ENCODE measurements around the gene PRRC2C.
"Not testable (repeated sequence)": the region's sequence is repeated elsewhere in the genome, so short reads cannot be mapped to it uniquely, and the experiment has no call there.

Gene PRRC2C

DNA sequence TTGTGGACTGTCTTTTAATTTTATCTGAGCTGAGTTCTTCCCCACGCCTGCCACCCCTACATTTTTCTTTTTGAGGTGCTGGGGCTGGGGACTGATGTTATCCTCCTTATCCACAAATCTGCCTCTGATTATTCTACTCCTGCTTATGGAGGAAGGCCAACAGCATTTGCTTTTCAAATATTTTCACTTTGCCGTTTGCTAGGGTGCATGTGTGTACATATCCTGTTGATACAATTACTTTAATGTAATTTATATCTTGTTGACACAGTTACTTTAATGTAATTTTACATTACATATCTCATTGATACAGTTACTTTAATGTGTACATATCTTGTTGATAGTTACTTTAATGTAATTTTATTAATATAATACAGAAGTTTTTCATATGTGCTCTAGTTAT is 36.2 kb downstream of the PRRC2C start:
- Histone ChIP-seq H3K27ac (ENCODE audit: low read depth in 2 of 2, low read length in 2 of 2) (no peak overlapping the region), H3K27me3 (ENCODE audit: control insufficient read depth in 2 of 2, insufficient read depth in 2 of 2, low read length in 2 of 2) (no peaks in the 10 kb centered on the region), H3K4me1 (ENCODE audit: control insufficient read depth in 2 of 2, insufficient read depth in 2 of 2, low read length in 2 of 2) (no peaks in the 10 kb centered on the region), H3K4me3 (ENCODE audit: low read length in 2 of 2) (no peak overlapping the region), H3K36me3 (ENCODE audit: control insufficient read depth in 2 of 2, insufficient read depth in 2 of 2, low read length in 2 of 2) (peaks cover 72 to 74% of the 10 kb centered on the region in 2 donors), H3K9me3 (ENCODE audit: control insufficient read depth in 2 of 2, low read length in 2 of 2) (no peaks in the 10 kb centered on the region), H3K9ac (ENCODE audit: low read depth in 1 of 2, low read length in 2 of 2) (no peak overlapping the region)

DNA sequence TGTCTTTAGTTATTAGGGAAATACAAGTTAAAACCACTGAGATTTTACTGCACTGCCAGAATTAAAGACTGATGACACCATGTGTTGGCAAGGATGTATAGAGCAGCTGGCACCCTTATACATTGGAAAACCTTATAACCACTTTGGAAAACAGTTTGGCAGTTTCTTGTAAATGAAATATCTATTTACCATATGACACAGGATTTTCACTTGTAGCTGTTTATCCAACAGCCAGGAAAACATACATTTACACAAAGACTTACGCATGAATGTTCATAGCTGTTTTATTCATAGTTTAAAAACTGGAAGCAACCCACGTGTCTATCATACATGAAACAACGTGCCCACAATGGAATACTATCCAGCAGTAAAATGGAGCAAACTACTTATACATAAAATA is 45.3 kb downstream of the PRRC2C start:
- Histone ChIP-seq H3K4me1 (ENCODE audit: control insufficient read depth in 2 of 2, insufficient read depth in 2 of 2, low read length in 2 of 2) (no peaks in the 10 kb centered on the region), H3K27ac (ENCODE audit: low read depth in 2 of 2, low read length in 2 of 2) (no peak overlapping the region), H3K9me3 (ENCODE audit: control insufficient read depth in 2 of 2, low read length in 2 of 2) (no peaks in the 10 kb centered on the region), H3K27me3 (ENCODE audit: control insufficient read depth in 2 of 2, insufficient read depth in 2 of 2, low read length in 2 of 2) (no peaks in the 10 kb centered on the region), H3K36me3 (ENCODE audit: control insufficient read depth in 2 of 2, insufficient read depth in 2 of 2, low read length in 2 of 2) (peaks cover 50 to 74% of the 10 kb centered on the region in 2 donors), H3K4me3 (ENCODE audit: low read length in 2 of 2) (no peak overlapping the region), H3K9ac (ENCODE audit: low read depth in 1 of 2, low read length in 2 of 2) (no peak overlapping the region)

DNA sequence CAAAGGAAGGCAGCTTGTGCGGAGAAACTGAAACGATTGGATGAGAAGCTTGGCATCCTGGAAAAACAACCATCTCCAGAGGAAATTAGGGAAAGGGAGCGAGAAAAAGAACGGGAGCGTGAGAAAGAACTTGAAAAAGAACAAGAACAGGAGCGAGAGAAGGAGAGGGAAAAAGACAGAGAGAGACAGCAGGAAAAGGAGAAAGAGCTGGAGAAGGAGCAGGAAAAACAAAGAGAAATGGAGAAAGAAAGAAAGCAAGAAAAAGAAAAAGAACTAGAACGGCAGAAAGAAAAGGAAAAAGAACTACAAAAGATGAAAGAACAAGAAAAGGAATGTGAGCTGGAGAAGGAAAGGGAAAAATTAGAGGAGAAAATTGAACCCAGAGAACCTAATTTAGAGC is 47.2 kb downstream of the PRRC2C start:
- H3K4me1 ChIP-seq (ENCODE audit: control insufficient read depth in 2 of 2, insufficient read depth in 2 of 2, low read length in 2 of 2): no peaks in the 10 kb centered on the region
- H3K36me3 ChIP-seq (ENCODE audit: control insufficient read depth in 2 of 2, insufficient read depth in 2 of 2, low read length in 2 of 2): peaks cover 62 to 83% of the 10 kb centered on the region in 2 donors
- H3K27me3 ChIP-seq (ENCODE audit: control insufficient read depth in 2 of 2, insufficient read depth in 2 of 2, low read length in 2 of 2): no peaks in the 10 kb centered on the region

DNA sequence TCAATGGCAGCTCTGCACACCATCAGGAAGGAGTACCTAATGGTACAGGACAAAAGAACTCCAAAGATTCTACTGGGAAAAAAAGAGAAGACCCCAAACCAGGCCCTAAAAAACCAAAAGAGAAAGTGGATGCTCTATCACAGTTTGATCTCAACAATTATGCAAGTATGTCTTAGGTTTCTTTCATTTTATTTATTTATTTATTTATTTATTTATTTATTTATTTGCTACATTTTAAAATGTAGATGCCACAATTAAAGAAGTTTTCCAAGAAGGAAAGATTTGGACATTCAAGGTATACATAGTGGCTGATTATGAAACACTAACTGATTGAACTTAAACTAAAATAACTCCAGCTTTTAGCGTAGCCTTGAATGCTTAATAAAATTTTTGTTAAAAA is 60.2 kb downstream of the PRRC2C start:
- Histone ChIP-seq H3K27me3 (ENCODE audit: control insufficient read depth in 2 of 2, insufficient read depth in 2 of 2, low read length in 2 of 2) (no peaks in the 10 kb centered on the region), H3K4me3 (ENCODE audit: low read length in 2 of 2) (no peak overlapping the region), H3K9me3 (ENCODE audit: control insufficient read depth in 2 of 2, low read length in 2 of 2) (no peaks in the 10 kb centered on the region), H3K27ac (ENCODE audit: low read depth in 2 of 2, low read length in 2 of 2) (no peak overlapping the region), H3K4me1 (ENCODE audit: control insufficient read depth in 2 of 2, insufficient read depth in 2 of 2, low read length in 2 of 2) (no peaks in the 10 kb centered on the region), H3K9ac (ENCODE audit: low read depth in 1 of 2, low read length in 2 of 2) (no peak overlapping the region), H3K36me3 (ENCODE audit: control insufficient read depth in 2 of 2, insufficient read depth in 2 of 2, low read length in 2 of 2) (peaks cover 65 to 67% of the 10 kb centered on the region in 2 donors)

More for the DNA sequence above, 47.2 kb downstream of the PRRC2C start:
- Histone ChIP-seq H3K9me3 (ENCODE audit: control insufficient read depth in 2 of 2, low read length in 2 of 2) (no peaks in the 10 kb centered on the region), H3K27ac (ENCODE audit: low read depth in 2 of 2, low read length in 2 of 2) (no peak overlapping the region), H3K4me3 (ENCODE audit: low read length in 2 of 2) (no peak overlapping the region), H3K9ac (ENCODE audit: low read depth in 1 of 2, low read length in 2 of 2) (no peak overlapping the region)

DNA sequence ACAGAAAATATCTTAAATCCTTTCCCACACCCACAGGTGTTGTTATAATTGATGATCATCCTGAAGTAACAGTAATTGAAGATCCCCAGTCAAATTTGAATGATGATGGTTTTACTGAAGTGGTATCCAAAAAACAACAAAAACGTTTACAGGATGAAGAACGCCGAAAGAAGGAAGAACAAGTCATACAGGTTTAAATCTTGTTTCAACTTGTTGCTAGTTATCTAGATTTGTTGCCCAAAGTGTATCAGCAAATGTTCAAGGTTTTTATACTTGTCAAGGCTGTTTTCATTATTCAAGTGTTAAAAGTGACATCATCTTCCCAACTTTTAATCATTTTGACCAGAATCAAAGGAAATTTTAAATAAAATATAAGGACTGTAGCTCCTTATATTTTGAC is 64.7 kb downstream of the PRRC2C start:
- H3K36me3 ChIP-seq (ENCODE audit: control insufficient read depth in 2 of 2, insufficient read depth in 2 of 2, low read length in 2 of 2): peaks cover 31 to 38% of the 10 kb centered on the region in 2 donors
- no peak overlapping the region for H3K27ac ChIP-seq (ENCODE audit: low read depth in 2 of 2, low read length in 2 of 2)
- no peaks in the 10 kb centered on the region for H3K4me1 ChIP-seq (ENCODE audit: control insufficient read depth in 2 of 2, insufficient read depth in 2 of 2, low read length in 2 of 2)
- H3K9ac ChIP-seq (ENCODE audit: low read depth in 1 of 2, low read length in 2 of 2): no peak overlapping the region
- no peaks in the 10 kb centered on the region for H3K9me3 ChIP-seq (ENCODE audit: control insufficient read depth in 2 of 2, low read length in 2 of 2)
- no peak overlapping the region for H3K4me3 ChIP-seq (ENCODE audit: low read length in 2 of 2)
- H3K27me3 ChIP-seq (ENCODE audit: control insufficient read depth in 2 of 2, insufficient read depth in 2 of 2, low read length in 2 of 2): no peaks in the 10 kb centered on the region

DNA sequence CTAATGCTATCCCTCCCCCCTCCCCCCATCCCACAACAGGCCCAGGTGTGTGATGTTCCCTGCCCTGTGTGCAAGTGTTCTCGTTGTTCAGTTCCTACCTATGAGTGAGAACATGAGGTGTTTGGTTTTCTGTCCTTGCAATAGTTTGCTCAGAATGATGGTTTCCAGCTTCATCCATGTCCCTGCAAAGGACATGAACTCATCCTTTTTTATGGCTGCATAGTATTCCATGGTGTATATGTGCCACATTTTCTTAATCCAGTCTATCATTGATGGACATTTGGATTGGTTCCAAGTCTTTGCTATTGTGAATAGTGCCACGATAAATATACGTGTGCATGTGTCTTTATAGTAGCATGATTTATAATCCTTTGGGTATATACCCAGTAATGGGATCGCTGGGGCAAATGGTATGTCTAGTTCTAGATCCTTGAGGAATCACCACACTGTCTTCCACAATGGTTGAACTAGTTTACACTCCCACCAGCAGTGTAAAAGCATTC is 65.3 kb downstream of the PRRC2C start:
- not testable (repeated sequence) for H3K9ac ChIP-seq (ENCODE audit: low read depth in 1 of 2, low read length in 2 of 2); H3K4me1 ChIP-seq (ENCODE audit: control insufficient read depth in 2 of 2, insufficient read depth in 2 of 2, low read length in 2 of 2); H3K27me3 ChIP-seq (ENCODE audit: control insufficient read depth in 2 of 2, insufficient read depth in 2 of 2, low read length in 2 of 2); H3K27ac ChIP-seq (ENCODE audit: low read depth in 2 of 2, low read length in 2 of 2); H3K9me3 ChIP-seq (ENCODE audit: control insufficient read depth in 2 of 2, low read length in 2 of 2); H3K4me3 ChIP-seq (ENCODE audit: low read length in 2 of 2)
- H3K36me3 ChIP-seq (ENCODE audit: control insufficient read depth in 2 of 2, insufficient read depth in 2 of 2, low read length in 2 of 2): peaks cover 25 to 39% of the 10 kb centered on the region in 2 donors

DNA sequence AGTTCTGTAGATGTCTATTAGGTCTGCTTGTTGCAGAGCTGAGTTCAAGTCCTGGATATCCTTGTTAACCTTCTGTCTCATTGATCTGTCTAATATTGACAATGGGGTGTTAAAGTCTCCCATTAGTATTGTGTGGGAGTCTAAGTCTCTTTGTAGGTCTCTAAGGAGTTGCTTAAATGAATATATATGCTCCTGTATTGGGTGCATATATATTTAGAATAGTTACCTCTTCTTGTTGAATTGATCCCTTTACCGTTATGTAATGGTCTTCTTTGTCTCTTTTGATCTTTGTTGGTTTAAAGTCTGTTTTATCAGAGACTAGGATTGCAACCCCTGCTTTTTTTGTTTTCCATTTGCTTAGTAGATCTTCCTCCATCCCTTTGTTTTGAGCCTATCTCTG is 68.6 kb downstream of the PRRC2C start:
- peaks cover 49 to 51% of the 10 kb centered on the region in 2 donors for H3K36me3 ChIP-seq (ENCODE audit: control insufficient read depth in 2 of 2, insufficient read depth in 2 of 2, low read length in 2 of 2)
- not testable (repeated sequence) for H3K4me1 ChIP-seq (ENCODE audit: control insufficient read depth in 2 of 2, insufficient read depth in 2 of 2, low read length in 2 of 2); H3K27me3 ChIP-seq (ENCODE audit: control insufficient read depth in 2 of 2, insufficient read depth in 2 of 2, low read length in 2 of 2); H3K27ac ChIP-seq (ENCODE audit: low read depth in 2 of 2, low read length in 2 of 2); H3K9ac ChIP-seq (ENCODE audit: low read depth in 1 of 2, low read length in 2 of 2); H3K9me3 ChIP-seq (ENCODE audit: control insufficient read depth in 2 of 2, low read length in 2 of 2); H3K4me3 ChIP-seq (ENCODE audit: low read length in 2 of 2)

DNA sequence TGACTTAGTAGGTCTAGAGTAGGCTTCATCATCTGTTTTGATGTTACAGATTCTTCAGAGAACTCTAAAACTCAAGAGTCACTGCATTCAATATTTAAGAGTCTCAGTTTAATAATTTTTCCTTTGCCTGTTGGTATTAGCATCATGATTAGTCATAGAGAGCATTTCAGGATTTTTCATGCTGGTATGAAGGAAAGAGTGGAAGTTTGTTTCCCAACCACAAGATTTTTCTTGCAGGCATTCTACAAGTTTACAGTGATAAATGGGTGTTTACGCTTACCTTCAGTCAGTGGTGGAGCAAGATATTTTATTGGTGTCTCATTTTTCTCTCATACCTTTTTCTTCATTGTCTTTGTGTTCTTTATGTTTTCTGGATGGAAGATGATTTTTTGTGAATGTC is 78.3 kb downstream of the PRRC2C start:
- Histone ChIP-seq H3K36me3 (ENCODE audit: control insufficient read depth in 2 of 2, insufficient read depth in 2 of 2, low read length in 2 of 2) (peaks cover 74 to 81% of the 10 kb centered on the region in 2 donors), H3K4me3 (ENCODE audit: low read length in 2 of 2) (no peak overlapping the region), H3K4me1 (ENCODE audit: control insufficient read depth in 2 of 2, insufficient read depth in 2 of 2, low read length in 2 of 2) (no peaks in the 10 kb centered on the region), H3K27me3 (ENCODE audit: control insufficient read depth in 2 of 2, insufficient read depth in 2 of 2, low read length in 2 of 2) (no peaks in the 10 kb centered on the region), H3K9ac (ENCODE audit: low read depth in 1 of 2, low read length in 2 of 2) (no peak overlapping the region), H3K27ac (ENCODE audit: low read depth in 2 of 2, low read length in 2 of 2) (no peak overlapping the region), H3K9me3 (ENCODE audit: control insufficient read depth in 2 of 2, low read length in 2 of 2) (no peaks in the 10 kb centered on the region)

DNA sequence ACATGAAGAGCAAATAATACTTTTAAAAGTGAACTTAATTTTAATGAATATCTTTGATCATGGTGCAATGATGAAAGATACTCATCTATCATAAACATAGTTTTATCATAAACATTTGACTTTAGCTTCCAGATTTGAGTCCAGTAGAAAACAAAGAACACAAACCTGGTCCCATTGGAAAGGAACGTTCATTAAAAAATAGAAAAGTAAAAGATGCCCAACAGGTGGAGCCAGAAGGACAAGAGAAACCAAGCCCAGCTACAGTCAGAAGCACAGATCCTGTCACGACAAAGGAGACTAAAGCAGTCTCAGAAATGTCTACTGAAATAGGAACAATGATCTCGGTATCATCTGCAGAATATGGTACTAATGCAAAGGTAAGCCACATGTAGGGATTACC is 81.1 kb downstream of the PRRC2C start:
- peaks cover 71 to 75% of the 10 kb centered on the region in 2 donors for H3K36me3 ChIP-seq (ENCODE audit: control insufficient read depth in 2 of 2, insufficient read depth in 2 of 2, low read length in 2 of 2)
- no peaks in the 10 kb centered on the region for H3K9me3 ChIP-seq (ENCODE audit: control insufficient read depth in 2 of 2, low read length in 2 of 2)
- no peak overlapping the region for H3K27ac ChIP-seq (ENCODE audit: low read depth in 2 of 2, low read length in 2 of 2)
- H3K4me1 ChIP-seq (ENCODE audit: control insufficient read depth in 2 of 2, insufficient read depth in 2 of 2, low read length in 2 of 2): no peaks in the 10 kb centered on the region
- H3K9ac ChIP-seq (ENCODE audit: low read depth in 1 of 2, low read length in 2 of 2): no peak overlapping the region
- no peak overlapping the region for H3K4me3 ChIP-seq (ENCODE audit: low read length in 2 of 2)
- H3K27me3 ChIP-seq (ENCODE audit: control insufficient read depth in 2 of 2, insufficient read depth in 2 of 2, low read length in 2 of 2): no peaks in the 10 kb centered on the region

DNA sequence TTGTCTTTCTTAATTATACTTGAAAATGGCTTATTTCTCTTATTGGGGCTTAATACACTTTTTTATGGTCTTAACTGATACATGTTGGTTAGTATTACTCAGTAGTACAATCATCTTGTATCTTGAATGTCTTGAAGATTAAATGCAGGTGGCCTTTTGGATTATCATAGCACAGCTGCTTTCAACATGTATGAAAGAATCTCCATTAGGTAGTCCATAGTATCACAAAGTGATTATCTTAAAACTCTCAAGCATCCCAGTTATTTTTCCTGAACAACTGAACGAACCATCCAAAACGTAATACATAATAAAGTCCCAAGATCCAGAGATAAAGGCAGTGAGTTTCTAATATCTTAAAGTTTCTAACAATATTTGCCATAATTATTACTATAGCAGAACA is 85.0 kb downstream of the PRRC2C start:
- Histone ChIP-seq H3K27me3 (ENCODE audit: control insufficient read depth in 2 of 2, insufficient read depth in 2 of 2, low read length in 2 of 2) (no peaks in the 10 kb centered on the region), H3K4me1 (ENCODE audit: control insufficient read depth in 2 of 2, insufficient read depth in 2 of 2, low read length in 2 of 2) (no peaks in the 10 kb centered on the region), H3K9ac (ENCODE audit: low read depth in 1 of 2, low read length in 2 of 2) (no peak overlapping the region), H3K36me3 (ENCODE audit: control insufficient read depth in 2 of 2, insufficient read depth in 2 of 2, low read length in 2 of 2) (peaks cover 59 to 68% of the 10 kb centered on the region in 2 donors), H3K4me3 (ENCODE audit: low read length in 2 of 2) (no peak overlapping the region), H3K27ac (ENCODE audit: low read depth in 2 of 2, low read length in 2 of 2) (no peak overlapping the region), H3K9me3 (ENCODE audit: control insufficient read depth in 2 of 2, low read length in 2 of 2) (no peaks in the 10 kb centered on the region)

DNA sequence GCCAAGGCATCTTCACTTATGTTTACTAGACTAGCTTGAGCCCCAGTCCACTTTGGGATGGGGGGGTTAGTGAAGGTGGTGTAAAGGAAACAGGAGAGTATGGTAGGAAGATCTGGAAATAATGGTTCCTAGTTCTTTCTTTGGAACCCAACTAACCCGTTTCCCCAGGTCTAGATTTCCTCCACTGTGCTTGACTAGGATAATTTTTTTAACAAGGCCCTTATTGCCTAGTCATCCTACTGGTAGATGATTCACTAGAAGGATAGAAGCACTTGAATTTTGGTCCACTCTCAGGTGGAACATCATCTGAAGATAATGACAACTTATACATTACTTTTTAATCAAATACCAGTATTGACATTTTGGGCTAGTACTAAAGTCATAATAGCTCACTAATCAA is 90.8 kb downstream of the PRRC2C start:
- Histone ChIP-seq H3K27me3 (ENCODE audit: control insufficient read depth in 2 of 2, insufficient read depth in 2 of 2, low read length in 2 of 2) (no peaks in the 10 kb centered on the region), H3K27ac (ENCODE audit: low read depth in 2 of 2, low read length in 2 of 2) (no peak overlapping the region), H3K9ac (ENCODE audit: low read depth in 1 of 2, low read length in 2 of 2) (no peak overlapping the region), H3K9me3 (ENCODE audit: control insufficient read depth in 2 of 2, low read length in 2 of 2) (no peaks in the 10 kb centered on the region), H3K4me3 (ENCODE audit: low read length in 2 of 2) (no peak overlapping the region), H3K4me1 (ENCODE audit: control insufficient read depth in 2 of 2, insufficient read depth in 2 of 2, low read length in 2 of 2) (no peaks in the 10 kb centered on the region), H3K36me3 (ENCODE audit: control insufficient read depth in 2 of 2, insufficient read depth in 2 of 2, low read length in 2 of 2) (peaks cover 62 to 63% of the 10 kb centered on the region in 2 donors)
